Thyroid gland (tissue), 4 donors: ENCODE measurements around the gene RAI1. TPM values are rescaled to one million over a fixed set of nuclear protein-coding genes. Genes with fewer than 3 reads are reported as not detected.
A peak's percentile ranks its signal among the peaks of the same experiment; 100 is the strongest.

Experiments
- DNase-seq, 2 donors: peaks; one replicate each; pipeline ENCODE4 v3.0.0-alpha.2; 2019
- H3K27ac ChIP-seq, 3 donors: fragments of 200-600 bp; sonication (generic); 1 replicate in 2 of 3; 2 replicates in 1 of 3; pipeline ENCODE4 v1.5.1; 2016 to 2019; ENCODE audit warnings: mild to moderate bottlenecking in 1 of 3, moderate library complexity in 1 of 3
- H3K27me3 ChIP-seq: fragments of 200-600 bp; sonication (generic); one replicate; pipeline ENCODE4 v1.5.1; 2019
- H3K36me3 ChIP-seq, 2 donors: fragments of 200-600 bp; sonication (generic); one replicate each; pipeline ENCODE4 v1.5.1; 2016 to 2019
- H3K4me1 ChIP-seq, 2 donors: fragments of 200-600 bp; sonication (generic); one replicate each; pipeline ENCODE4 v1.5.1; 2017 to 2019
- H3K4me3 ChIP-seq, 3 donors: fragments of 200-600 bp; sonication (generic); replicated peaks in 1 of 3; 1 replicate in 2 of 3; 2 replicates in 1 of 3; pipeline ENCODE4 v1.5.1; 2016; ENCODE audit warnings: mild to moderate bottlenecking in 1 of 3
- H3K9me3 ChIP-seq: fragments of 200-600 bp; sonication (generic); one replicate; pipeline ENCODE4 v1.5.1; 2017
- CTCF ChIP-seq, 6 experiments: fragments of 200-600 bp in 3 of 6; fragments of 450-650 bp in 3 of 6; sonication (generic) in 3 of 6; IDR thresholded peaks; one replicate each; pipeline ENCODE4 v1.5.1; 2016 to 2019; ENCODE audit warnings: antibody characterized with exemption in 6 of 6, mild to moderate bottlenecking in 2 of 6, inconsistent platforms in 1 of 6, moderate library complexity in 1 of 6
- POLR2A ChIP-seq, 2 donors: fragments of 450-650 bp; IDR thresholded peaks; one replicate each; pipeline ENCODE4 v1.6.1; 2017; ENCODE audit warnings: antibody characterized with exemption in 2 of 2, mild to moderate bottlenecking in 2 of 2, moderate library complexity in 1 of 2
- WGBS, 2 donors: methylation state at CpG; one replicate each; pipeline ENCODE4 v1.1.5; 2017; 5-methylcytosine and 5-hydroxymethylcytosine counted together
- intact Hi-C: fragments of 100-400 bp; cut with DNase I; formaldehyde crosslinking; loops from one replicate; pipeline ENCODE4 v1.15.1; 2023
- total RNA-seq, 4 donors: library from RNA; depleted of rRNA; stranded (reverse); fragments of >200 nt; gene quantifications; one replicate each; pipeline ENCODE4 v1.2.3, GENCODE V29; 2016

RAI1 gene
- total RNA-seq, 4 donors from 2014 or later = 19.1 to 52.3 (median 34.1) TPM

GRCh38 chr17:17728146-17728545 lies 46.9 kb downstream of the RAI1 start:
- no peak overlapping the region for H3K4me3 ChIP-seq
- H3K36me3 ChIP-seq = no peaks in the 10 kb centered on the region
- H3K9me3 ChIP-seq = no peaks in the 10 kb centered on the region
- 86 to 89% methylated on average over 9 to 10 of the region's 10 CpGs for WGBS, 2 donors
- no peak for TF ChIP-seq CTCF (IDR thresholded peaks at IDR 0.05)
- no peak for TF ChIP-seq POLR2A (IDR thresholded peaks at IDR 0.05)
- DNase-seq = no peak
- peaks cover 34 to 45% of the 10 kb centered on the region in 2 donors for H3K4me1 ChIP-seq
- peak overlapping the region in 2 of 3 donors; percentile 32 to 79 for H3K27ac ChIP-seq
- H3K27me3 ChIP-seq = no peaks in the 10 kb centered on the region
- intact Hi-C loops = no loop called here

DNA sequence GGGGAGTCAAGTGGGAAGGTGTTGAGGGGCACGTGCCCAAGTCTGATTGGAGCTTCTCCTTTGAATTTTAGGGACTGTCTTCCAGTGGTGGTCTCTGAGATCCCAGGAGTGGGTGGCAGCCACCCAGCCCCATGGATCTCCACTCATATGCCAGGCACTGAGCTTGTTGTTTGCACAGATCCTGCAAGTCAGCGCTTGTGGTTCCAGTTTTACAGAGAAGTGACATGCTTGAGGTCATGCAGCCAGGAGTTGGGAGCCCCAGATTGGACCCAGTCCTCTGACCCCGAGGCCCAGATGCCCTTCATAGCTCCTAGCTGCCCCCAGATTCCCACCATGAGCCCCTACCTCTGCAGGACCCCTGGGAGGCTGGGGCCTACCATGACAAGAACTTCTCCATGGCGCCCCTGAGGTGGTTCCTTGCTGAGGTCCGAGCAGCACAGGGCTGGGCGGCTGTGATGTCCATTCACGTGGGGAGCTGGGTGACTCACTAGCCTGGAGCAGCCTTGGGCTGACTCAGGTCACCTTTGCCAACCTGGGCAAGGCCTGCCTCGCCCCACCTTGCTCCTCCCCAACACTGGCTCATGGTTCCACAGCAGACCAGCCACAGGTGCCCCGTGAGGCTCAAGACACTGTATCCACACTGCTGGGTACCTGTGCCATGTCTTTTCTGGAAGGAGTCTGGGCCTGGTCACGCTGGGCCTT lies 47.4 kb downstream of the RAI1 start:
- Histone ChIP-seq H3K27ac (peak overlapping the region; percentile 32 to 79 (median 64)), H3K36me3 (no peaks in the 10 kb centered on the region), H3K27me3 (no peaks in the 10 kb centered on the region), H3K4me1 (peaks cover 29 to 41% of the 10 kb centered on the region in 2 donors), H3K4me3 (no peak overlapping the region), H3K9me3 (no peaks in the 10 kb centered on the region)
- 65 to 86% methylated on average over 7 to 9 of the region's 10 CpGs for WGBS, 2 donors
- no peak for TF ChIP-seq POLR2A (IDR thresholded peaks at IDR 0.05)
- TF ChIP-seq CTCF (IDR thresholded peaks at IDR 0.05) = no peak
- intact Hi-C loops = no loop called here
- peak in 1 of 2 donors; percentile 41 for DNase-seq

- Histone ChIP-seq H3K36me3 (no peaks in the 10 kb centered on the region), H3K4me1 (peaks cover 26 to 37% of the 10 kb centered on the region in 2 donors), H3K27ac (peak overlapping the region; percentile 32 to 79 (median 64)), H3K9me3 (no peaks in the 10 kb centered on the region), H3K4me3 (no peak overlapping the region), H3K27me3 (no peaks in the 10 kb centered on the region)
- DNase-seq = peak; percentile 92 to 93
- 48 to 59% methylated on average over 5 of the region's 5 CpGs for WGBS, 2 donors
- intact Hi-C loops = no loop called here
- peak; percentile 44 to 92 (median 80) for TF ChIP-seq CTCF (IDR thresholded peaks at IDR 0.05)
- peak in 1 of 2 donors; percentile 7 for TF ChIP-seq POLR2A (IDR thresholded peaks at IDR 0.05)
These were observed 48.5 kb downstream of the RAI1 start for GRCh38 chr17:17729620-17730249.

DNA sequence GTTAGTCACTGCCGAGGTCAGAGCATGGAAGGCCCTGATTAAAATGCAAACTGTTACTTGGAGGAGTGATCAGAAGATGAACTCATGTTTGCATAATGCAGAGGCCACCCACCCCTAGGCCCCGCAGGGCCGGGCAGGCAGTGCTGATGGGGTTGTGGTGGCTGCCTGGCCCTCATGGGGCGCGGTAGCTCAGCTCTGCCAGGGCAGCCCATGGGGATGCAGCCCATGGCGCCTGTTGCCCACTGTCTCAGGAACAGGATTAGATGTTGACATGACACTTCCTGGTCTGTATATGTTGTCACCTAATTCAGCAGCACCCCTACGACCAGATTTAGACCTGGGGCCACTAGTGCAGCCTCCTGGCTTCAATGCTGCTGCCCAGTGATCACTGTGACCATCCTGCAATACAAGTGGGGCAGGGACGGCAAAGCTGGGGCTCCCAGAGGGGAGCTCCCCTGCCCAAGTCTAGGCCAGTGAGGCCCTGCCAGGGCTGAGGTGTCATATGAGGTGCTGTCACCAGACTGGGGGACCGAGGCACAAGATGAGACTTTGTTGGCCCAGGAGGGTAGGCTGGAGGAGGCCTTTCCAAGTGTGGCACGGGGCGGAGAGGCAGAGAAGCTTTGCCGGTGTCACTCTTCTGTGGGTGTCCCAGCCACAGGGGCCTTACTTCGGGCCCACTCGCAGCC lies 49.1 kb downstream of the RAI1 start:
- Histone ChIP-seq H3K27me3 (no peaks in the 10 kb centered on the region), H3K9me3 (no peaks in the 10 kb centered on the region), H3K4me1 (peaks cover 19 to 31% of the 10 kb centered on the region in 2 donors), H3K27ac (peak overlapping the region in 2 of 3 donors; percentile 32 to 57), H3K4me3 (no peak overlapping the region), H3K36me3 (no peaks in the 10 kb centered on the region)
- DNase-seq = no peak
- no peak for TF ChIP-seq POLR2A (IDR thresholded peaks at IDR 0.05)
- TF ChIP-seq CTCF (IDR thresholded peaks at IDR 0.05) = no peak
- intact Hi-C loops = no loop called here
- 89 to 92% methylated on average over 10 to 12 of the region's 14 CpGs for WGBS, 2 donors
